H9 (cell line): Measurements from ENCODE around the gene SEMA3D. TPM values are rescaled to one million over a fixed set of nuclear protein-coding genes. Genes with fewer than 3 reads are reported as not detected.

Source experiments
- DNase-seq: peaks from one replicate; pipeline ENCODE4 v3.0.0-alpha.2; 2017
- H2AFZ ChIP-seq: one replicate; pipeline ENCODE4 v1.6.1; 2013; ENCODE audit warnings: mild to moderate bottlenecking, low read length, control low read depth, moderate library complexity
- H2AK5ac ChIP-seq: 2 replicates; pipeline ENCODE4 v1.6.1; 2013; ENCODE audit warnings: low read length, control low read depth, mixed read lengths; ENCODE audit not compliant: insufficient read length
- H2BK120ac ChIP-seq: one replicate; pipeline ENCODE4 v1.6.1; 2013; ENCODE audit warnings: low read depth, mild to moderate bottlenecking, low read length, control low read depth, inconsistent platforms; ENCODE audit not compliant: poor library complexity, severe bottlenecking
- H2BK12ac ChIP-seq: 2 replicates; pipeline ENCODE4 v1.6.1; 2013; ENCODE audit warnings: low read length, control low read depth, mixed read lengths, low read depth; ENCODE audit not compliant: insufficient read length
- H2BK15ac ChIP-seq: 2 replicates; pipeline ENCODE4 v1.6.1; 2013; ENCODE audit warnings: low read depth, low read length, control low read depth
- H2BK20ac ChIP-seq: one replicate; pipeline ENCODE4 v1.6.1; 2013; ENCODE audit warnings: low read depth, mild to moderate bottlenecking, low read length, control low read depth, inconsistent platforms; ENCODE audit not compliant: poor library complexity, severe bottlenecking
- H2BK5ac ChIP-seq: 2 replicates; pipeline ENCODE4 v1.6.1; 2013; ENCODE audit warnings: low read length, control low read depth, mixed read lengths; ENCODE audit not compliant: insufficient read length
- H3K14ac ChIP-seq: 2 replicates; pipeline ENCODE4 v1.6.1; 2013; ENCODE audit warnings: low read length, control low read depth; ENCODE audit not compliant: insufficient read depth
- H3K18ac ChIP-seq: 2 replicates; pipeline ENCODE4 v1.6.1; 2013; ENCODE audit warnings: low read depth, mild to moderate bottlenecking, mixed read lengths, low read length, control low read depth; ENCODE audit not compliant: insufficient read length
- H3K23ac ChIP-seq: 2 replicates; pipeline ENCODE4 v1.6.1; 2013; ENCODE audit warnings: low read length, control low read depth, mixed read lengths, low read depth; ENCODE audit not compliant: insufficient read length
- H3K23me2 ChIP-seq: 2 replicates; pipeline ENCODE4 v1.6.1; 2013; ENCODE audit warnings: low read depth, mild to moderate bottlenecking, mixed read lengths, low read length, control low read depth; ENCODE audit not compliant: insufficient read length, poor library complexity, severe bottlenecking
- H3K27ac ChIP-seq: 2 replicates; pipeline ENCODE4 v1.5.1; 2013; ENCODE audit warnings: low read length, control low read depth, mixed read lengths, low read depth; ENCODE audit not compliant: insufficient read length
- H3K27me3 ChIP-seq: 2 replicates; pipeline ENCODE4 v1.6.1; 2013; ENCODE audit warnings: low read length, control low read depth, inconsistent platforms; ENCODE audit not compliant: insufficient read depth
- H3K4ac ChIP-seq: 2 replicates; pipeline ENCODE4 v1.6.1; 2013; ENCODE audit warnings: low read depth, mild to moderate bottlenecking, control low read depth, inconsistent platforms, low read length, moderate library complexity
- H3K4me1 ChIP-seq: 2 replicates; pipeline ENCODE4 v1.6.1; 2013; ENCODE audit warnings: low read length, control low read depth, inconsistent platforms; ENCODE audit not compliant: insufficient read depth
- H3K4me2 ChIP-seq: 2 replicates; pipeline ENCODE4 v1.6.1; 2013; ENCODE audit warnings: low read length, control low read depth, mixed read lengths; ENCODE audit not compliant: insufficient read length, insufficient read depth
- H3K56ac ChIP-seq: 2 replicates; pipeline ENCODE4 v1.6.1; 2013; ENCODE audit warnings: low read depth, mild to moderate bottlenecking, mixed read lengths, low read length, control low read depth; ENCODE audit not compliant: insufficient read length
- H3K79me1 ChIP-seq: 2 replicates; pipeline ENCODE4 v1.6.1; 2013; ENCODE audit warnings: low read depth, mild to moderate bottlenecking, moderate library complexity, low read length, control low read depth, inconsistent platforms; ENCODE audit not compliant: insufficient read depth, poor library complexity, severe bottlenecking
- H3K79me2 ChIP-seq: 2 replicates; pipeline ENCODE4 v1.6.1; 2013; ENCODE audit warnings: low read length, control low read depth, inconsistent platforms; ENCODE audit not compliant: insufficient read depth
- H3K9ac ChIP-seq: 2 replicates; pipeline ENCODE4 v1.6.1; 2013; ENCODE audit warnings: low read length, control low read depth, mixed read lengths; ENCODE audit not compliant: insufficient read length; ENCODE audit errors: extremely low read depth
- H3K9me3 ChIP-seq: one replicate; pipeline ENCODE4 v1.6.1; 2013; ENCODE audit warnings: low read depth, low read length, inconsistent platforms; ENCODE audit not compliant: control insufficient read depth
- H3T11ph ChIP-seq: one replicate; pipeline ENCODE4 v1.6.1; 2013; ENCODE audit warnings: mild to moderate bottlenecking, low read length, control low read depth, inconsistent platforms
- H4K20me1 ChIP-seq: one replicate; pipeline ENCODE4 v1.6.1; 2013; ENCODE audit not compliant: control insufficient read depth, insufficient read length, insufficient read depth
- H4K5ac ChIP-seq: 2 replicates; pipeline ENCODE4 v1.6.1; 2013; ENCODE audit warnings: low read depth, mild to moderate bottlenecking, mixed read lengths, low read length, control low read depth; ENCODE audit not compliant: insufficient read length
- H4K8ac ChIP-seq: replicated peaks from 2 replicates; pipeline ENCODE4 v1.6.1; 2013; ENCODE audit warnings: low read length, control low read depth, mixed read lengths, low read depth; ENCODE audit not compliant: insufficient read length
- H4K91ac ChIP-seq: 2 replicates; pipeline ENCODE4 v1.6.1; 2013; ENCODE audit warnings: low read depth, mild to moderate bottlenecking, moderate library complexity, mixed read lengths, low read length, control low read depth; ENCODE audit not compliant: insufficient read length
- H3K27ac Mint-ChIP-seq, 3 experiments: 2 replicates in 2 of 3; 3 replicates in 1 of 3; pipeline ENCODE4 v1.8.0; 2020 to 2021; ENCODE audit warnings: mixed read lengths in 3 of 3, mild to moderate bottlenecking in 1 of 3, moderate library complexity in 1 of 3
- H3K27me3 Mint-ChIP-seq: 2 replicates; pipeline ENCODE4 v1.8.0; 2021; ENCODE audit warnings: low read depth, mild to moderate bottlenecking, moderate library complexity, mixed read lengths
- H3K36me3 Mint-ChIP-seq, 3 experiments: 2 replicates in 2 of 3; 3 replicates in 1 of 3; pipeline ENCODE4 v1.8.0; 2020 to 2021; ENCODE audit warnings: low read depth in 3 of 3, mixed read lengths in 3 of 3; ENCODE audit not compliant: insufficient read depth in 1 of 3
- H3K4me1 Mint-ChIP-seq, 2 experiments: 2 replicates each; pipeline ENCODE4 v1.8.0; 2020; ENCODE audit warnings: mixed read lengths in 2 of 2
- H3K4me3 Mint-ChIP-seq, 2 experiments: 2 replicates in 1 of 2; 3 replicates in 1 of 2; pipeline ENCODE4 v1.8.0; 2020 to 2021; ENCODE audit warnings: mild to moderate bottlenecking in 2 of 2, mixed read lengths in 2 of 2, moderate library complexity in 1 of 2
- H3K9me3 Mint-ChIP-seq, 2 experiments: 2 replicates in 1 of 2; 3 replicates in 1 of 2; pipeline ENCODE4 v1.8.0; 2020; ENCODE audit warnings: mild to moderate bottlenecking in 2 of 2, mixed read lengths in 2 of 2, moderate library complexity in 1 of 2
- whole genome bisulfite sequencing: extraction: QIAGEN DNeasy Blood & Tissue Kit; methylation state at CpG from one replicate; pipeline ENCODE4 v1.1.7; 2013; ENCODE audit warnings: missing lambda C conversion rate, low lambda C conversion rate, mixed read lengths; ENCODE audit not compliant: insufficient read length; ENCODE audit errors: extremely low coverage; 5-methylcytosine and 5-hydroxymethylcytosine counted together
- total RNA-seq: library from RNA; stranded (reverse); gene quantifications from 2 replicates; pipeline ENCODE4 v1.2.1, GENCODE V29; 2021
- TF ChIP-seq, protein P1 (sequence below): fragments of 200-600 bp; sonication (generic); conservative IDR thresholded peaks from 3 replicates; pipeline ENCODE4 v1.8.0; 2021; ENCODE audit warnings: antibody characterized with exemption, mild to moderate bottlenecking

The SEMA3D gene
- total RNA-seq, 1 experiment from 2014 or later, result 5.4 TPM

DNA sequence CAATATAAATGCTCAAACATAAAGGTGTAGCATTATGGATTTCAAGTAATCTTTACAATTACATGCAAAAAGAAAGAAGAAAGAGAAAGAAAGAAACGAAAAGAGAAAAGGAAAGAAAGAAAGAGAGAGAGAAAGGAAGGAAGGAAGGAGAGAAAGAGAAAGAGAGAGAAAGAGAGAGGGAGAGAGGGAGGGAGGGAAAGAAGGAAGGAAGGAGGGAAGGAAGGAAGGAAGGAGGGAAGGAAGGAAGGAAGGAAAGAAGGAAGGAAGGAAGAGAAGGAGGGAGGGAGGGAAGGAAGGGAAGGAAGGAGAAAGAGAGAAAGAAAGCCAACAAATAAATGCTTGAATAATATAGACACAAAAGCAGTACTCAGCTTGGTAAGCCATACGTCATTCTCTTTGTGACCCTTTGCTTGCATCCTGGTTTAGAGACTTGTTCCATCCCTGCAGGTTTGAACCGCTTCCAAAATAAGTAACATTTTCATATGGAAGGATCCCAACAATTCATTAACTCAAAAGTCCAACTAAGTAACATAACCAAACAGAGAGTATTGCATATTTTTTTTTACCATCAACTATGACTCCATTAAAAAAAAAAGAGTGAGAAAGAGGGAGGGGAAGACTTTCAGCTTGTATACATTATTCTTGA is 95.8 kb downstream of the SEMA3D start:
- no peak overlapping the region for H3K27ac Mint-ChIP-seq
- no peak overlapping the region for H3K14ac ChIP-seq
- H3K9me3 ChIP-seq, result no peaks in the 10 kb centered on the region
- H4K8ac ChIP-seq, result no peak overlapping the region
- no peak overlapping the region for H3K9ac ChIP-seq
- no peak overlapping the region for H3K18ac ChIP-seq
- H3K79me1 ChIP-seq, result no peaks in the 10 kb centered on the region
- WGBS, result no CpG with 5 or more reads among the region's 3 CpGs
- no peak overlapping the region for H2BK20ac ChIP-seq
- no peak overlapping the region for H3T11ph ChIP-seq
- no peaks in the 10 kb centered on the region for H3K79me2 ChIP-seq
- TF ChIP-seq, protein P1, sequence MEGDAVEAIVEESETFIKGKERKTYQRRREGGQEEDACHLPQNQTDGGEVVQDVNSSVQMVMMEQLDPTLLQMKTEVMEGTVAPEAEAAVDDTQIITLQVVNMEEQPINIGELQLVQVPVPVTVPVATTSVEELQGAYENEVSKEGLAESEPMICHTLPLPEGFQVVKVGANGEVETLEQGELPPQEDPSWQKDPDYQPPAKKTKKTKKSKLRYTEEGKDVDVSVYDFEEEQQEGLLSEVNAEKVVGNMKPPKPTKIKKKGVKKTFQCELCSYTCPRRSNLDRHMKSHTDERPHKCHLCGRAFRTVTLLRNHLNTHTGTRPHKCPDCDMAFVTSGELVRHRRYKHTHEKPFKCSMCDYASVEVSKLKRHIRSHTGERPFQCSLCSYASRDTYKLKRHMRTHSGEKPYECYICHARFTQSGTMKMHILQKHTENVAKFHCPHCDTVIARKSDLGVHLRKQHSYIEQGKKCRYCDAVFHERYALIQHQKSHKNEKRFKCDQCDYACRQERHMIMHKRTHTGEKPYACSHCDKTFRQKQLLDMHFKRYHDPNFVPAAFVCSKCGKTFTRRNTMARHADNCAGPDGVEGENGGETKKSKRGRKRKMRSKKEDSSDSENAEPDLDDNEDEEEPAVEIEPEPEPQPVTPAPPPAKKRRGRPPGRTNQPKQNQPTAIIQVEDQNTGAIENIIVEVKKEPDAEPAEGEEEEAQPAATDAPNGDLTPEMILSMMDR, result no peak
- no peak overlapping the region for H2BK120ac ChIP-seq
- H3K56ac ChIP-seq, result no peak overlapping the region
- H2AFZ ChIP-seq, result no peak overlapping the region
- no peaks in the 10 kb centered on the region for H3K36me3 Mint-ChIP-seq
- no peaks in the 10 kb centered on the region for H3K23me2 ChIP-seq
- no peak overlapping the region for H2AK5ac ChIP-seq
- no peak overlapping the region for H2BK5ac ChIP-seq
- no peak overlapping the region for H4K5ac ChIP-seq
- H4K20me1 ChIP-seq, result no peaks in the 10 kb centered on the region
- H3K27me3 Mint-ChIP-seq, result no peaks in the 10 kb centered on the region
- H3K23ac ChIP-seq, result no peak overlapping the region
- no peaks in the 10 kb centered on the region for H3K4me1 ChIP-seq
- H3K4me1 Mint-ChIP-seq, result no peaks in the 10 kb centered on the region
- no peak overlapping the region for H4K91ac ChIP-seq
- H3K27me3 ChIP-seq, result no peaks in the 10 kb centered on the region
- no peak overlapping the region for H3K4me2 ChIP-seq
- H3K9me3 Mint-ChIP-seq, result no peaks in the 10 kb centered on the region
- no peak overlapping the region for H3K4me3 Mint-ChIP-seq
- no peak overlapping the region for H3K4ac ChIP-seq
- no peak overlapping the region for H2BK15ac ChIP-seq
- DNase-seq, result no peak
- no peak overlapping the region for H2BK12ac ChIP-seq
- no peak overlapping the region for H3K27ac ChIP-seq
